ACHN (cell line): Measurements from ENCODE around the gene SLC25A43.
"Not testable (repeated sequence)": the region's sequence is repeated elsewhere in the genome, so short reads cannot be mapped to it uniquely, and the experiment has no call there.

Source experiments
- DNase-seq: peaks from one replicate; pipeline ENCODE4 v3.0.0-alpha.2; 2015
- in situ Hi-C: cut with HindIII; loops from 2 replicates; pipeline ENCODE4 v1.10.0; 2017; ENCODE audit warnings: low sequenced_read_pairs, low pct_ligation_motif_present, low pct_unique_long_range_greater_than_20kb

Gene SLC25A43

GRCh38 chrX:119401569-119401968 lies 2.4 kb downstream of the SLC25A43 start:
- no peak for DNase-seq
- in situ Hi-C loops, result no loop called here

- in situ Hi-C loops, result no loop called here
- DNase-seq, result no peak
Observed at GRCh38 chrX:119402588-119402987, 3.5 kb downstream of the SLC25A43 start.

- DNase-seq, result no peak
- in situ Hi-C loops, result no loop called here
Observed at GRCh38 chrX:119406776-119407175, 7.6 kb downstream of the SLC25A43 start.

GRCh38 chrX:119407681-119408080 lies 8.5 kb downstream of the SLC25A43 start:
- no peak for DNase-seq
- in situ Hi-C loops, result no loop called here

- DNase-seq, result peak; percentile 49
- in situ Hi-C loops, result no loop called here
Observed at GRCh38 chrX:119410027-119410819, 11.1 kb downstream of the SLC25A43 start.

GRCh38 chrX:119410854-119411253 lies 11.7 kb downstream of the SLC25A43 start:
- in situ Hi-C loops, result no loop called here

GRCh38 chrX:119411959-119412358 lies 12.8 kb downstream of the SLC25A43 start:
- in situ Hi-C loops, result no loop called here
- DNase-seq, result no peak

More at GRCh38 chrX:119410854-119411253, 11.7 kb downstream of the SLC25A43 start:
- DNase-seq, result no peak

- DNase-seq, result no peak
- in situ Hi-C loops, result no loop called here
Observed at GRCh38 chrX:119417376-119417775, 18.2 kb downstream of the SLC25A43 start.

GRCh38 chrX:119417842-119418241 lies 18.7 kb downstream of the SLC25A43 start:
- DNase-seq, result peak; percentile 2
- in situ Hi-C loops, result no loop called here

- no peak for DNase-seq
- in situ Hi-C loops, result no loop called here
Observed at GRCh38 chrX:119419146-119419545, 20.0 kb downstream of the SLC25A43 start.

GRCh38 chrX:119419898-119420297 lies 20.8 kb downstream of the SLC25A43 start:
- no peak for DNase-seq
- in situ Hi-C loops, result no loop called here

- in situ Hi-C loops, result no loop called here
- no peak for DNase-seq
Observed at GRCh38 chrX:119421016-119421705, 22.0 kb downstream of the SLC25A43 start.

GRCh38 chrX:119423631-119424030 lies 24.5 kb downstream of the SLC25A43 start:
- in situ Hi-C loops, result no loop called here
- no peak for DNase-seq

- DNase-seq, result no peak
- in situ Hi-C loops, result no loop called here
Observed at GRCh38 chrX:119424999-119425398, 25.9 kb downstream of the SLC25A43 start.

GRCh38 chrX:119427024-119427794 lies 28.1 kb downstream of the SLC25A43 start:
- in situ Hi-C loops, result no loop called here
- no peak for DNase-seq

GRCh38 chrX:119427795-119428185 lies 28.7 kb downstream of the SLC25A43 start:
- in situ Hi-C loops, result no loop called here
- DNase-seq, result no peak

- peak; percentile 8 for DNase-seq
- in situ Hi-C loops, result no loop called here
Observed at GRCh38 chrX:119429471-119429870, 30.3 kb downstream of the SLC25A43 start.

GRCh38 chrX:119441295-119441694 lies 42.2 kb downstream of the SLC25A43 start:
- DNase-seq, in situ Hi-C loops: not testable (repeated sequence)

- DNase-seq, result no peak
- in situ Hi-C loops, result no loop called here
Observed at GRCh38 chrX:119442286-119442685, 43.1 kb downstream of the SLC25A43 start.
